ENCODE data around the gene SLC26A6. TPM values are rescaled to one million over a fixed set of nuclear protein-coding genes. Genes with fewer than 3 reads are reported as not detected.

SLC26A6 gene
- total and polyA plus RNA-seq, 9 donors: 7.9 to 19.1 (median 10.5) TPM

GRCh38 chr3:48631516-48632448, 3.5 kb downstream of the SLC26A6 start:
- TF ChIP-seq, protein P1, sequence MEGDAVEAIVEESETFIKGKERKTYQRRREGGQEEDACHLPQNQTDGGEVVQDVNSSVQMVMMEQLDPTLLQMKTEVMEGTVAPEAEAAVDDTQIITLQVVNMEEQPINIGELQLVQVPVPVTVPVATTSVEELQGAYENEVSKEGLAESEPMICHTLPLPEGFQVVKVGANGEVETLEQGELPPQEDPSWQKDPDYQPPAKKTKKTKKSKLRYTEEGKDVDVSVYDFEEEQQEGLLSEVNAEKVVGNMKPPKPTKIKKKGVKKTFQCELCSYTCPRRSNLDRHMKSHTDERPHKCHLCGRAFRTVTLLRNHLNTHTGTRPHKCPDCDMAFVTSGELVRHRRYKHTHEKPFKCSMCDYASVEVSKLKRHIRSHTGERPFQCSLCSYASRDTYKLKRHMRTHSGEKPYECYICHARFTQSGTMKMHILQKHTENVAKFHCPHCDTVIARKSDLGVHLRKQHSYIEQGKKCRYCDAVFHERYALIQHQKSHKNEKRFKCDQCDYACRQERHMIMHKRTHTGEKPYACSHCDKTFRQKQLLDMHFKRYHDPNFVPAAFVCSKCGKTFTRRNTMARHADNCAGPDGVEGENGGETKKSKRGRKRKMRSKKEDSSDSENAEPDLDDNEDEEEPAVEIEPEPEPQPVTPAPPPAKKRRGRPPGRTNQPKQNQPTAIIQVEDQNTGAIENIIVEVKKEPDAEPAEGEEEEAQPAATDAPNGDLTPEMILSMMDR (IDR thresholded peaks at IDR 0.05): no peak
- TF ChIP-seq EP300 (IDR thresholded peaks at IDR 0.05): no peak
- TF ChIP-seq POLR2A (IDR thresholded peaks at IDR 0.05): no peak
- H3K4me1 ChIP-seq (ENCODE audit: insufficient read depth): peaks cover 3% of the 10 kb centered on the region
- DNase-seq: no peak
- intact Hi-C loops (cut with DNase I): no loop called here
- H3K27me3 ChIP-seq: no peaks in the 10 kb centered on the region
- no peaks in the 10 kb centered on the region for H3K36me3 ChIP-seq
- no peaks in the 10 kb centered on the region for H3K9me3 ChIP-seq
- 85 to 87% (median 87%) methylated on average over 22 of the region's 22 CpGs for WGBS, 3 donors
- no peak overlapping the region for H3K4me3 ChIP-seq
- no peak overlapping the region for H3K27ac ChIP-seq

DNA sequence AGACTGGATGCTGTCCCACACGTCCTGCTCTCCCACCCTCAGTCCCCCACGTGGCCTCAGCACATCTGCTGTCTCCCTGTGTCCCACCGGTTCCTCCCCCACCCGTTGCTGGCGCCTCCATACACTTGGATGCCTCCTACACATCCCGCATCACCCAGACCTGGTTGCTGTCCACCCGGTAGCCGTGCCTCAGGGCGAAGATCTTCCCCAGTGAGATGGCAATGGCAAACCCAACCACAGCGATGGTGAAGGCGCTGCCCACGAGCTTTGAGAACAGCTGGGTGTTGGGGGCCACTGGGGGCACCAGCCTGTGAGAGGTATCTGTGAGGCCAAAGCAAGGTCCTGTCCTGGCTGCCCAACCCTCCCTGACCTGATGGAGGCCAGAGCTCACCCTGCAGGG, 4.4 kb downstream of the SLC26A6 start:
- DNase-seq: no peak
- intact Hi-C loops (cut with DNase I): no loop called here
- no peak overlapping the region for H3K27ac ChIP-seq
- no peaks in the 10 kb centered on the region for H3K9me3 ChIP-seq
- H3K4me1 ChIP-seq (ENCODE audit: insufficient read depth): peaks cover under 1% of the 10 kb centered on the region
- H3K4me3 ChIP-seq: no peak overlapping the region
- no peaks in the 10 kb centered on the region for H3K27me3 ChIP-seq
- WGBS, 3 donors: 69 to 75% (median 74%) methylated on average over 12 of the region's 12 CpGs
- no peaks in the 10 kb centered on the region for H3K36me3 ChIP-seq
- TF ChIP-seq, protein P1 (IDR thresholded peaks at IDR 0.05): no peak
- TF ChIP-seq EP300 (IDR thresholded peaks at IDR 0.05) (no peak), POLR2A (IDR thresholded peaks at IDR 0.05) (no peak)

DNA sequence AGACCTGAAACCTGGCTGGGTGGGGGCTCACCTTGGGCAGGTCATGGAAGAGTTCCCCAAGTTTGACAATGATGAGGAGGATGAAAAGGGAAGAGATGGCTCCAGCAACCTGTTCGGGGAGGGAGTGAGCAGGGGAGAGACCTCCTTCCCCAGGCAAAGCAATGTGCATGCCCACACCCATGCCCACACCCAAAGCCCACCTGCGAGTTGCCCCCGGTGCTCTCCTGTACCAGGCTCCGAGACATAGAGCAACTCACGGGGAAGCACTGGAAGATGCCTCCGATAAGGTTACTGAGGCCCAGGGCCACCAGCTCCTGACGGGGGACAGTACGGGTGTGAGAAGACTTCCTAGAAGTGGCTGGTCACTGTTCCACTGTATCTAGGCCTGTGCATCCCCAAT, 4.9 kb downstream of the SLC26A6 start:
- no peak overlapping the region for H3K4me3 ChIP-seq
- no peaks in the 10 kb centered on the region for H3K36me3 ChIP-seq
- WGBS, 3 donors: 91 to 95% (median 91%) methylated on average over 8 of the region's 8 CpGs
- H3K27me3 ChIP-seq: no peaks in the 10 kb centered on the region
- no peaks in the 10 kb centered on the region for H3K9me3 ChIP-seq
- no peaks in the 10 kb centered on the region for H3K4me1 ChIP-seq (ENCODE audit: insufficient read depth)
- intact Hi-C loops (cut with DNase I): no loop called here
- no peak overlapping the region for H3K27ac ChIP-seq
- DNase-seq: no peak
- TF ChIP-seq POLR2A (IDR thresholded peaks at IDR 0.05) (no peak), EP300 (IDR thresholded peaks at IDR 0.05) (no peak)
- TF ChIP-seq, protein P1 (IDR thresholded peaks at IDR 0.05): no peak

GRCh38 chr3:48629894-48630293, 5.4 kb downstream of the SLC26A6 start:
- intact Hi-C loops (cut with DNase I): no loop called here
- H3K4me3 ChIP-seq: no peak overlapping the region
- H3K9me3 ChIP-seq: no peaks in the 10 kb centered on the region
- no peak overlapping the region for H3K27ac ChIP-seq
- no peak for DNase-seq
- no peaks in the 10 kb centered on the region for H3K4me1 ChIP-seq (ENCODE audit: insufficient read depth)
- H3K36me3 ChIP-seq: no peaks in the 10 kb centered on the region
- 94 to 96% (median 95%) methylated on average over 12 of the region's 12 CpGs for WGBS, 3 donors
- TF ChIP-seq EP300 (IDR thresholded peaks at IDR 0.05) (no peak), POLR2A (IDR thresholded peaks at IDR 0.05) (no peak)
- TF ChIP-seq, protein P1 (IDR thresholded peaks at IDR 0.05): no peak
- no peaks in the 10 kb centered on the region for H3K27me3 ChIP-seq

Data from ovary (tissue), 9 donors.